Renal pelvis (tissue), 4 donors: ENCODE measurements around the gene CEP104. TPM values are rescaled to one million over a fixed set of nuclear protein-coding genes. Genes with fewer than 3 reads are reported as not detected.

ENCODE experiments used
- DNase-seq: peaks from one replicate; pipeline ENCODE4 v3.0.0-alpha.2; 2013
- polyA plus RNA-seq, 3 donors: library from polyadenylated mRNA; unstranded; fragments of 120-200 nt; gene quantifications; one replicate each; pipeline ENCODE4 v1.2.1, GENCODE V29; 2013; ENCODE audit not compliant: insufficient read length in 3 of 3

The CEP104 gene
- polyA plus RNA-seq, 3 donors, result 36.5 to 54.3 (median 49.2) TPM

DNA sequence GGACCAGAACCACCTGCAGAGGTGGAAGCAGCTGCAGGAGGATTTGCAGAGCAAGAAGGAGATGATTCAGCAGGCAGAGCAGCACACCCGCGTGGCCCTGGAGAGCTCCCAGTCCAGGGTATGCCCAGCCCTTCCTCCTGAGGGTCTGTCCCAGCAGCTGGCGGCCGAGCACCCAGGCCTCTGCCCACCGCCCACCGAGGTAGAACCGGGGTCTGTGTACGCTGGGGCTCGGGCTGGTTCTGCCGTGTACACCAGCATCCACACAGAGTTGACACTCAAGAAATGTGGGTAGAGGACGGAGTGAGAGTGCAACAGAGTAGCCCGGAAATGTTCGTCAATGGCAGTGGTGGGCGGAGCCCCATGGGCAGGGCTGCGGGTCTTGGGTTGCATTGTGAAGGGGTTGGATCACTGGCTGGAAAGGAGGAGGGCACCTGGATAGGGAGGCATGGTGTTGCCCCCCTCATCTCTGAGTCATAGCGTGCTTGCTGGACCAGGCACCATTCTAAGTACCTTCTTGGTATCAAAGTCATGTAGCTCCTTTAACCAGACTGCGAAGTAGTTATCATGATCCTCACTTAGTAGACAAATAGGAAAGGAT, 89.6 kb downstream of the CEP104 start:
- DNase-seq, result no peak

DNA sequence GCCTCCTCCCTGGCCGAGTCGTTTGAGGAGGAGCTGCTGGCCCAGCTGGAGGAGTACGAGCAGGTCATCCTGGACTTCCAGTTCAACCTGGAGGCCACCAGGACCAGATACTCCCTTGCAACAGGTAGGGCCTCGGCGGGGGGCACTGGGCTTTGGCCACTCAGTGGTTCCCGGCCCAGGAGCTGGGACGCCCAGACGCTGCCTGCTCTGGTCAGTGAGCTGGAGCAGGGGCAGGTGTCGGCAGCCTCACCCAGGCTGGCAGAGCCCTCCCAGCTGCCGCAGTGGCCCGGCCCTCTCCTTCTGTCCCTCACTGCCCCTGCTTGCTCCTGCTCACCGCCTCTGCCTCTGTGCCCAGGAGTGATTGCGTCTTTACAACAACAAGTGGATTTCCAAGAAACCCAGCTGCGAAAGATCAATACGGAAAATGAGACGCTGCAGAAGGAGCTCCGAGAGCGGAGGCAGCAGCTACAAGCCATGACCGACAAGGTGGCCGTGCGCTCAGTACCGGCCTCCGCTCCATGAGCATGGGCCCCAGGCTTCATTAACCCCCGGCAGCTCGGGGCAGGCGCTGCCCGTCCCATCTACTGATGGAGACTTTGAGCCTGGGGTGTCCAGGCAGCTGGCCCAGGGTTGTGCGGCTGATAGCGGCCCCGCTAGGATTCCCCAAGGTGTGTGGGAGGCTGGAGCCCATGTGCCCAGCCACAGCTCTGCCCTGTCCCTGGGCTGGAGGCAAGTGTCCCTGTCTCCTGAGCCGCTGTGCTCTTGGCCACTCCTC, 93.5 kb downstream of the CEP104 start:
- no peak for DNase-seq

GRCh38 chr1:3762873-3763228, 94.2 kb downstream of the CEP104 start:
- DNase-seq, result no peak

GRCh38 chr1:3762151-3762872, 94.7 kb downstream of the CEP104 start:
- no peak for DNase-seq

Other genes starting within 250 kb of the CEP104 start
- 10 to 100 TPM; 11.0 to 20.6 (median 15.0) TPM for gene MEGF6, start 245.7 kb downstream of the CEP104 start, polyA plus RNA-seq
- 10 to 100 TPM; 39.8 to 46.1 (median 41.1) TPM for gene TPRG1L, start 232.2 kb downstream of the CEP104 start, polyA plus RNA-seq
- gene WRAP73, start 207.1 kb downstream of the CEP104 start, polyA plus RNA-seq, result 10 to 100 TPM; 19.0 to 21.9 (median 21.9) TPM
- gene TP73, start 204.7 kb downstream of the CEP104 start, polyA plus RNA-seq, result 1 to 10 TPM in 1 of 3 donors, under 1 TPM in 2; 0.70 to 1.1 (median 0.78) TPM
- gene CCDC27, start 104.8 kb downstream of the CEP104 start, polyA plus RNA-seq, result under 1 TPM; 0.19 to 0.33 (median 0.30) TPM
- gene SMIM1, start 84.5 kb downstream of the CEP104 start, polyA plus RNA-seq, result 10 to 100 TPM; 16.0 to 28.5 (median 26.5) TPM
- gene LRRC47, start 60.7 kb downstream of the CEP104 start, polyA plus RNA-seq, result 10 to 100 TPM; 61.5 to 74.2 (median 64.4) TPM
- 10 to 100 TPM in 1 of 3 donors, 1 to 10 TPM in 2; 6.9 to 12.0 (median 9.0) TPM for gene DFFB, start 265 bp upstream of the CEP104 start, polyA plus RNA-seq
- gene C1orf174, start 43.1 kb upstream of the CEP104 start, polyA plus RNA-seq, result 10 to 100 TPM; 24.7 to 33.3 (median 29.1) TPM